GM12878 (cell line): ENCODE results near the gene GRIK4. TPM values are rescaled to one million over a fixed set of nuclear protein-coding genes. Genes with fewer than 3 reads are reported as not detected.

ENCODE experiments used
- ATAC-seq: fragments of 200-7000 bp; cut with Tn5 transposase; 3 replicates; pipeline ENCODE4 v1.9.1; 2020; ENCODE audit warnings: mild to moderate bottlenecking, moderate library complexity
- BruUV-seq: library from RNA; stranded (reverse); fragments of 400-500 nt; replicated peaks from 2 replicates; lab custom pipeline; 2021; lab: Mats Ljungman, UMichigan
- CTCF ChIA-PET: fragments of 300-600 bp; sonication (Branson Sonifier 250); formaldehyde crosslinking; extraction: SDS; loops from one replicate; lab custom pipeline; 2021; ENCODE audit warnings: inconsistent platforms; lab: Yijun Ruan, JAX
- POLR2A ChIA-PET: fragments of 350-600 bp; formaldehyde crosslinking; extraction: SDS; loops from one replicate; lab custom pipeline; 2021; ENCODE audit warnings: inconsistent platforms; lab: Charles Lee
- RAD21 ChIA-PET: fragments of 300-600 bp; sonication (Branson Sonifier 250); formaldehyde crosslinking; loops from one replicate; lab custom pipeline; 2023; ENCODE audit warnings: antibody characterized with exemption; ENCODE audit not compliant: unreplicated experiment; lab: Charles Lee
- SMC1A ChIA-PET: fragments of 300-600 bp; sonication (Branson Sonifier 250); formaldehyde crosslinking; loops from one replicate; lab custom pipeline; 2023; ENCODE audit not compliant: unreplicated experiment, uncharacterized antibody; lab: Charles Lee
- DNase-seq: peaks from one replicate; pipeline ENCODE4 v3.0.0-alpha.2; 2011; ENCODE audit warnings: low read depth, low spot score
- FAIRE-seq: peaks from 3 replicates; lab custom pipeline; 2011; peaks lifted over from hg19 to GRCh38; lab: Jason Lieb, UNC
- H2AFZ ChIP-seq: 2 replicates; pipeline ENCODE4 v1.6.0; 2011; ENCODE audit warnings: low read depth, low read length, control low read depth; ENCODE audit not compliant: control insufficient read depth
- H3K27ac ChIP-seq: 2 replicates; pipeline ENCODE4 v1.5.1; 2011; ENCODE audit warnings: control low read depth; ENCODE audit not compliant: control insufficient read depth, insufficient read depth
- H3K27me3 ChIP-seq, 2 experiments: replicated peaks in 1 of 2; 2 replicates each; pipeline versions ENCODE4 v1.6.0 to v1.6.1; 2011; ENCODE audit warnings: low read length in 1 of 2; ENCODE audit not compliant: control insufficient read depth in 2 of 2, insufficient read depth in 2 of 2
- H3K36me3 ChIP-seq, 2 experiments: 2 replicates each; pipeline ENCODE4 v1.5.1; 2011; ENCODE audit warnings: low read length in 1 of 2; ENCODE audit not compliant: control insufficient read depth in 2 of 2, insufficient read depth in 2 of 2
- H3K4me1 ChIP-seq: 2 replicates; pipeline ENCODE4 v1.6.1; 2011; ENCODE audit warnings: mild to moderate bottlenecking, low read length, moderate library complexity, mixed read lengths; ENCODE audit not compliant: control insufficient read depth, insufficient read depth
- H3K4me2 ChIP-seq: 2 replicates; pipeline ENCODE4 v1.6.0; 2011; ENCODE audit warnings: control low read depth; ENCODE audit not compliant: control insufficient read depth, insufficient read depth
- H3K4me3 ChIP-seq: fragments of 200-600 bp; sonication (generic); 2 replicates; pipeline ENCODE4 v1.5.1; 2016
- H3K79me2 ChIP-seq: 2 replicates; pipeline ENCODE4 v1.6.0; 2011; ENCODE audit warnings: low read length; ENCODE audit not compliant: control insufficient read depth, insufficient read depth
- H3K9ac ChIP-seq: 2 replicates; pipeline ENCODE4 v1.8.0; 2011; ENCODE audit warnings: low read length, control low read depth, mixed read lengths; ENCODE audit not compliant: control insufficient read depth, insufficient read depth
- H3K9me3 ChIP-seq: replicated peaks from 3 replicates; pipeline ENCODE4 v1.5.1; 2011; ENCODE audit warnings: mild to moderate bottlenecking, low read length; ENCODE audit not compliant: control insufficient read depth, insufficient read depth
- H4K20me1 ChIP-seq: 2 replicates; pipeline ENCODE4 v1.6.0; 2011; ENCODE audit not compliant: control insufficient read depth, insufficient read depth
- ASH2L ChIP-seq: fragments of 300-600, 200-600 bp; sonication (generic); IDR thresholded peaks from 2 replicates; pipeline ENCODE4 v1.6.1; 2017; ENCODE audit warnings: low read depth, mild to moderate bottlenecking, borderline replicate concordance
- CHD2 ChIP-seq: IDR thresholded peaks from 2 replicates; pipeline ENCODE4 v1.6.1; 2011; ENCODE audit warnings: low read depth, low read length, improper control_type of control experiment, borderline replicate concordance
- ETV6 ChIP-seq, 2 experiments: fragments of 450-650 bp in 1 of 2; IDR thresholded peaks in 1 of 2; conservative IDR thresholded peaks in 1 of 2; 2 replicates each; pipeline ENCODE4 v1.6.1; 2014; ENCODE audit warnings: antibody characterized with exemption in 1 of 2, borderline replicate concordance in 1 of 2, low read depth in 1 of 2, mild to moderate bottlenecking in 1 of 2, moderate library complexity in 1 of 2
- HDGF ChIP-seq: fragments of 450-650 bp; IDR thresholded peaks from 2 replicates; pipeline ENCODE4 v1.6.1; 2016; ENCODE audit warnings: antibody characterized with exemption
- LARP7 ChIP-seq: fragments of 450-650 bp; IDR thresholded peaks from 2 replicates; pipeline ENCODE4 v1.6.1; 2017; ENCODE audit warnings: mild to moderate bottlenecking
- MAX ChIP-seq: IDR thresholded peaks from 2 replicates; pipeline ENCODE4 v1.6.1; 2012; ENCODE audit warnings: low read depth, low read length, improper control_type of control experiment
- MTA2 ChIP-seq: fragments of 450-650 bp; IDR thresholded peaks from 2 replicates; pipeline ENCODE4 v1.6.1; 2016; ENCODE audit warnings: low read depth, mild to moderate bottlenecking, moderate library complexity
- MYC ChIP-seq: IDR thresholded peaks from 2 replicates; pipeline ENCODE4 v1.6.1; 2011; ENCODE audit warnings: mild to moderate bottlenecking, low read length, moderate library complexity, inconsistent platforms; ENCODE audit not compliant: insufficient read depth, insufficient replicate concordance, insufficient read length, severe bottlenecking
- NFYB ChIP-seq: IDR thresholded peaks from 2 replicates; pipeline ENCODE4 v1.6.1; 2011; ENCODE audit warnings: low read depth, mild to moderate bottlenecking, low read length, improper control_type of control experiment, moderate library complexity; ENCODE audit not compliant: insufficient read depth
- RAD21 ChIP-seq: IDR thresholded peaks from 2 replicates; pipeline ENCODE4 v1.6.1; 2011; ENCODE audit warnings: mild to moderate bottlenecking, low read depth, low read length, moderate library complexity; ENCODE audit not compliant: insufficient read depth
- RB1 ChIP-seq: fragments of 450-650 bp; formaldehyde crosslinking; IDR thresholded peaks from 2 replicates; pipeline ENCODE4 v1.6.1; 2017; ENCODE audit warnings: mild to moderate bottlenecking, borderline replicate concordance
- RELB ChIP-seq: fragments of 450-650 bp; IDR thresholded peaks from 2 replicates; pipeline ENCODE4 v1.6.1; 2017; ENCODE audit warnings: low read depth, mild to moderate bottlenecking, moderate library complexity
- SPI1 ChIP-seq: IDR thresholded peaks from 2 replicates; pipeline ENCODE4 v1.6.1; 2011; ENCODE audit warnings: low read depth, mild to moderate bottlenecking, low read length, moderate library complexity, borderline replicate concordance; ENCODE audit not compliant: insufficient read depth
- SUPT20H ChIP-seq: IDR thresholded peaks from 2 replicates; pipeline ENCODE4 v1.6.1; 2011; ENCODE audit warnings: low read depth, mild to moderate bottlenecking, low read length, moderate library complexity, borderline replicate concordance; ENCODE audit not compliant: control insufficient read depth
- TARDBP ChIP-seq: IDR thresholded peaks from 2 replicates; pipeline ENCODE4 v1.6.1; 2016; ENCODE audit warnings: borderline replicate concordance
- YBX1 ChIP-seq: fragments of 450-650 bp; IDR thresholded peaks from 2 replicates; pipeline ENCODE4 v1.6.1; 2016; ENCODE audit warnings: antibody characterized with exemption
- ZBED1 ChIP-seq: IDR thresholded peaks from 2 replicates; pipeline ENCODE4 v1.6.1; 2016; ENCODE audit warnings: borderline replicate concordance
- ZZZ3 ChIP-seq: IDR thresholded peaks from 2 replicates; pipeline ENCODE4 v1.6.1; 2011; ENCODE audit warnings: low read depth; ENCODE audit not compliant: control insufficient read depth, insufficient read length
- WGBS: methylation state at CpG from one replicate; pipeline ENCODE4 v1.1.6; 2016; ENCODE audit warnings: low lambda C conversion rate; ENCODE audit not compliant: insufficient replicate concordance, insufficient coverage; ENCODE audit errors: missing lambda C conversion rate; 5-methylcytosine and 5-hydroxymethylcytosine counted together
- in situ Hi-C: fragments of 300-500 bp; cut with MboI; formaldehyde crosslinking; loops from 9 replicates; pipeline ENCODE4 v1.14.3; 2018; ENCODE audit warnings: mixed read lengths
- intact Hi-C: fragments of 100-400 bp; cut with micrococcal nuclease; formaldehyde crosslinking; loops from one replicate; pipeline ENCODE4 v1.14.2; 2022; ENCODE audit not compliant: unreplicated experiment
- polyA plus RNA-seq, 11 experiments: library from polyadenylated mRNA; depleted of rRNA in 4 of 11; unstranded in 6 of 11; stranded (reverse) in 5 of 11; fragments of >200 nt; fragmentation: Nextera tagmentation in 4 of 11; fragmentation: Illumina TruSeq in 1 of 11; extraction: Ambion mirVana in 4 of 11; extraction: Trizol in 1 of 11; gene quantifications; 1 replicate in 1 of 11; 2 replicates in 10 of 11; pipeline versions ENCODE4 v1.2.1 to v1.2.3, GENCODE V29; 2011 to 2016; ENCODE audit warnings: inconsistent platforms in 2 of 11, missing spikeins in 2 of 11, low read depth in 1 of 11
- total RNA-seq, 4 experiments: library from RNA; depleted of rRNA in 3 of 4; stranded (reverse); fragments of >200 nt in 3 of 4; fragmentation: Illumina TruSeq in 1 of 4; extraction: Trizol in 1 of 4; gene quantifications; 2 replicates each; pipeline versions ENCODE4 v1.2.1 to v1.2.3, GENCODE V29; 2013 to 2021

GRIK4 gene
- total and polyA plus RNA-seq, 10 of the 15 experiments (the other 5 are each of a cell fraction or from before 2014, with no cell fraction given): 0.33 to 3.6 (median 0.72) TPM

- RAD21 ChIA-PET: no interaction called here
- no peaks in the 10 kb centered on the region for H4K20me1 ChIP-seq
- H2AFZ ChIP-seq: no peak overlapping the region
- H3K9ac ChIP-seq: no peak overlapping the region
- no peak overlapping the region for H3K27ac ChIP-seq
- ATAC-seq (no peak), DNase-seq (no peak)
- H3K79me2 ChIP-seq: no peaks in the 10 kb centered on the region
- H3K4me2 ChIP-seq: no peak overlapping the region
- no peaks in the 10 kb centered on the region; a peak in 1 of 4 replicates for H3K27me3 ChIP-seq
- no peak for TF ChIP-seq TARDBP
- TF ChIP-seq ZBED1: no peak
- TF ChIP-seq LARP7: no peak
- no peak for TF ChIP-seq RB1
- TF ChIP-seq SUPT20H: no peak
- no peak for TF ChIP-seq HDGF
- TF ChIP-seq RAD21: no peak
- TF ChIP-seq CHD2: no peak
- TF ChIP-seq NFYB: no peak
- TF ChIP-seq ETV6 (conservative IDR thresholded peaks at IDR 0.05 in 1 of 2, IDR thresholded peaks at IDR 0.05 in 1 of 2; ENCODE audit: borderline replicate concordance in 1 of 2, low read depth in 1 of 2): no peak
- TF ChIP-seq ASH2L: no peak
- no peak for TF ChIP-seq RELB
- TF ChIP-seq YBX1: no peak
- no peak for TF ChIP-seq MAX
- no peak for TF ChIP-seq ZZZ3
- TF ChIP-seq MTA2: no peak
- TF ChIP-seq SPI1: no peak
- TF ChIP-seq MYC: no peak
- TF ChIP-seq, all 136 proteins: peak for 0
- Histone ChIP-seq H3K36me3 (no peaks in the 10 kb centered on the region; a peak in 1 of 4 replicates), H3K4me1 (peaks cover 3% of the 10 kb centered on the region), H3K4me3 (no peak overlapping the region), H3K9me3 (no peaks in the 10 kb centered on the region)
- no peak for FAIRE-seq
- BruUV-seq: no TSS peak
- intact Hi-C loops: loop anchor here (10.0 kb wide), 1 partner anchor 236 kb away; no protein-coding TSS in a partner anchor
- 27% methylated on average over 3 of the region's 3 CpGs for WGBS
- POLR2A ChIA-PET: no interaction called here
- SMC1A ChIA-PET: no interaction called here
- CTCF ChIA-PET: no interaction called here
- in situ Hi-C loops: loop anchor here (10.0 kb wide), 1 partner anchor 624 kb away; the partner anchor contains the start of gene ARHGEF12
Observed at GRCh38 chr11:120959189-120959588, 447.6 kb downstream of the GRIK4 start.
